H1 (cell line): ENCODE measurements around the gene MYOM1. TPM values are rescaled to one million over a fixed set of nuclear protein-coding genes. Genes with fewer than 3 reads are reported as not detected.
A peak's percentile ranks its signal among the peaks of the same experiment; 100 is the strongest.

Experiments used
- CTCF ChIA-PET: fragments of 300-600 bp; sonication (Branson Sonifier 250); formaldehyde crosslinking; loops from one replicate; lab custom pipeline; 2021; ENCODE audit not compliant: partially characterized antibody; lab: Charles Lee
- POLR2A ChIA-PET: fragments of 300-600 bp; sonication (Branson Sonifier 250); formaldehyde crosslinking; loops from one replicate; lab custom pipeline; 2021; ENCODE audit warnings: inconsistent platforms; ENCODE audit not compliant: partially characterized antibody; lab: Charles Lee
- DNase-seq, 2 experiments: peaks; one replicate each; pipeline versions ENCODE4 v3.0.0 to v3.0.0-alpha.2; 2010 to 2022; ENCODE audit warnings: low spot score in 2 of 2, low read depth in 1 of 2, mixed read lengths in 1 of 2
- FAIRE-seq: peaks from 2 replicates; lab custom pipeline; 2011; peaks lifted over from hg19 to GRCh38; lab: Jason Lieb, UNC
- H2AFZ ChIP-seq: 2 replicates; pipeline ENCODE4 v1.8.1; 2012; ENCODE audit warnings: low read length, inconsistent platforms
- H2AK5ac ChIP-seq: 2 replicates; pipeline ENCODE4 v1.6.1; 2013; ENCODE audit warnings: low read depth, low read length
- H2BK120ac ChIP-seq: replicated peaks from 2 replicates; pipeline ENCODE3; 2013; ENCODE audit warnings: low read depth, low read length, inconsistent platforms
- H2BK12ac ChIP-seq: 2 replicates; pipeline ENCODE4 v1.6.1; 2013; ENCODE audit warnings: low read depth, low read length
- H2BK15ac ChIP-seq: 2 replicates; pipeline ENCODE4 v1.6.1; 2013; ENCODE audit warnings: low read length
- H2BK20ac ChIP-seq: 2 replicates; pipeline ENCODE4 v1.6.1; 2013; ENCODE audit warnings: low read length
- H2BK5ac ChIP-seq: 2 replicates; pipeline ENCODE4 v1.6.1; 2013; ENCODE audit warnings: low read depth, low read length
- H3K14ac ChIP-seq: 2 replicates; pipeline ENCODE4 v1.6.1; 2013; ENCODE audit warnings: inconsistent platforms; ENCODE audit not compliant: insufficient read length
- H3K18ac ChIP-seq: 2 replicates; pipeline ENCODE4 v1.6.1; 2013; ENCODE audit warnings: low read length; ENCODE audit errors: extremely low read depth
- H3K23ac ChIP-seq: 2 replicates; pipeline ENCODE4 v1.6.1; 2013; ENCODE audit warnings: inconsistent platforms; ENCODE audit not compliant: insufficient read length
- H3K23me2 ChIP-seq: 2 replicates; pipeline ENCODE4 v1.6.1; 2013; ENCODE audit warnings: low read depth, low read length
- H3K27ac ChIP-seq: 2 replicates; pipeline ENCODE4 v1.6.1; 2011; ENCODE audit warnings: low read depth, low read length, inconsistent platforms
- H3K27me3 ChIP-seq, 4 experiments: replicated peaks in 1 of 4; 1 replicate in 1 of 4; 2 replicates in 3 of 4; pipeline versions ENCODE4 v1.6.1 to v1.8.1; 2011 to 2013; ENCODE audit warnings: low read length in 3 of 4, mild to moderate bottlenecking in 3 of 4, inconsistent platforms in 2 of 4, mixed read lengths in 2 of 4, moderate library complexity in 1 of 4; ENCODE audit not compliant: control insufficient read depth in 3 of 4, insufficient read depth in 3 of 4; ENCODE audit errors: extremely low read depth in 1 of 4
- H3K36me3 ChIP-seq, 4 experiments: 2 replicates each; pipeline versions ENCODE4 v1.6.1 to v1.8.1; 2011 to 2013; ENCODE audit warnings: mild to moderate bottlenecking in 4 of 4, low read length in 3 of 4, moderate library complexity in 2 of 4, control low read depth in 1 of 4, inconsistent platforms in 1 of 4; ENCODE audit not compliant: insufficient read depth in 4 of 4, control insufficient read depth in 2 of 4
- H3K4ac ChIP-seq: replicated peaks from 2 replicates; pipeline ENCODE3; 2013; ENCODE audit warnings: low read length, low read depth, mixed read lengths, inconsistent platforms; ENCODE audit not compliant: insufficient read length
- H3K4me1 ChIP-seq, 4 experiments: replicated peaks in 1 of 4; 1 replicate in 1 of 4; 2 replicates in 3 of 4; pipeline versions ENCODE4 v1.6.1 to v1.8.1; 2011 to 2013; ENCODE audit warnings: low read length in 3 of 4, inconsistent platforms in 2 of 4, mixed read lengths in 1 of 4; ENCODE audit not compliant: insufficient read depth in 4 of 4, control insufficient read depth in 3 of 4
- H3K4me2 ChIP-seq, 2 experiments: 2 replicates each; pipeline versions ENCODE4 v1.6.1 to v1.8.1; 2011 to 2013; ENCODE audit warnings: low read depth in 2 of 2, low read length in 2 of 2, control low read depth in 1 of 2, inconsistent platforms in 1 of 2, mild to moderate bottlenecking in 1 of 2; ENCODE audit not compliant: insufficient read depth in 1 of 2
- H3K4me3 ChIP-seq, 4 experiments: fragments of 200-600, 300-600 bp in 1 of 4; sonication (generic), shearing (Covaris generic), sonication (Bioruptor Twin) in 1 of 4; 2 replicates each; pipeline versions ENCODE4 v1.5.1 to v1.8.1; 2011 to 2016; ENCODE audit warnings: low read length in 4 of 4, low read depth in 3 of 4, control low read depth in 2 of 4, inconsistent platforms in 2 of 4, mild to moderate bottlenecking in 2 of 4, mixed read lengths in 1 of 4, moderate library complexity in 1 of 4; ENCODE audit not compliant: insufficient read depth in 2 of 4; ENCODE audit errors: extremely low read depth in 1 of 4
- H3K56ac ChIP-seq: replicated peaks from 2 replicates; pipeline ENCODE3; 2013; ENCODE audit warnings: low read depth, mild to moderate bottlenecking, mixed read lengths, low read length, inconsistent platforms; ENCODE audit not compliant: insufficient read length
- H3K79me1 ChIP-seq: 2 replicates; pipeline ENCODE4 v1.6.1; 2013; ENCODE audit warnings: low read depth, low read length, control low read depth
- H3K79me2 ChIP-seq, 2 experiments: 2 replicates each; pipeline versions ENCODE4 v1.6.1 to v1.8.1; 2012 to 2013; ENCODE audit warnings: low read length in 2 of 2, mild to moderate bottlenecking in 2 of 2, inconsistent platforms in 1 of 2; ENCODE audit not compliant: insufficient read depth in 2 of 2, control insufficient read depth in 1 of 2
- H3K9ac ChIP-seq, 4 experiments: replicated peaks in 1 of 4; 1 replicate in 1 of 4; 2 replicates in 3 of 4; pipeline versions ENCODE4 v1.6.1 to v1.8.1; 2011 to 2013; ENCODE audit warnings: low read depth in 3 of 4, low read length in 3 of 4, control low read depth in 2 of 4, mild to moderate bottlenecking in 2 of 4, moderate library complexity in 2 of 4, inconsistent platforms in 1 of 4; ENCODE audit errors: extremely low read depth in 1 of 4
- H3K9me3 ChIP-seq, 2 experiments: 2 replicates each; pipeline versions ENCODE4 v1.6.1 to v1.8.1; 2012 to 2013; ENCODE audit warnings: mild to moderate bottlenecking in 2 of 2, moderate library complexity in 2 of 2, control low read depth in 1 of 2, inconsistent platforms in 1 of 2, low read depth in 1 of 2, low read length in 1 of 2, mixed read lengths in 1 of 2; ENCODE audit not compliant: insufficient read depth in 2 of 2
- H4K20me1 ChIP-seq, 2 experiments: replicated peaks in 1 of 2; 2 replicates each; pipeline versions ENCODE3 to v1.8.1; 2011 to 2013; ENCODE audit warnings: inconsistent platforms in 2 of 2, low read length in 2 of 2, mild to moderate bottlenecking in 1 of 2; ENCODE audit not compliant: insufficient read depth in 2 of 2, control insufficient read depth in 1 of 2
- H4K5ac ChIP-seq: 2 replicates; pipeline ENCODE4 v1.6.1; 2013; ENCODE audit warnings: low read length, low read depth, mixed read lengths, inconsistent platforms; ENCODE audit not compliant: insufficient read length
- H4K8ac ChIP-seq: 2 replicates; pipeline ENCODE4 v1.8.0; 2013; ENCODE audit warnings: mild to moderate bottlenecking, moderate library complexity, low read length, inconsistent platforms; ENCODE audit not compliant: insufficient read depth; ENCODE audit errors: extremely low read depth
- H4K91ac ChIP-seq: replicated peaks from 2 replicates; pipeline ENCODE3; 2013; ENCODE audit warnings: low read length, mixed read lengths, inconsistent platforms; ENCODE audit not compliant: insufficient read length
- ATF2 ChIP-seq: IDR thresholded peaks from 2 replicates; pipeline ENCODE4 v1.6.1; 2012; ENCODE audit warnings: low read length, inconsistent platforms
- CBX8 ChIP-seq: fragments of 300-800, 300-1000 bp; sonication (generic); IDR thresholded peaks from 2 replicates; pipeline ENCODE4 v1.7.1; 2016; ENCODE audit warnings: low read depth, low read length, borderline replicate concordance
- CHD1 ChIP-seq: IDR thresholded peaks from 2 replicates; pipeline ENCODE4 v1.6.1; 2012; ENCODE audit warnings: low read depth, low read length, improper control_type of control experiment
- RAD21 ChIP-seq, 2 experiments: IDR thresholded peaks in 1 of 2; conservative IDR thresholded peaks in 1 of 2; 2 replicates each; pipeline ENCODE4 v1.6.1; 2011; ENCODE audit warnings: low read depth in 2 of 2, low read length in 2 of 2, improper control_type of control experiment in 1 of 2, inconsistent platforms in 1 of 2, mild to moderate bottlenecking in 1 of 2, moderate library complexity in 1 of 2
- RBBP5 ChIP-seq: IDR thresholded peaks from 2 replicates; pipeline ENCODE4 v1.7.1; 2012; ENCODE audit warnings: low read depth, mild to moderate bottlenecking, inconsistent platforms, low read length, moderate library complexity, borderline replicate concordance
- SIN3A ChIP-seq, 2 experiments: IDR thresholded peaks in 1 of 2; conservative IDR thresholded peaks in 1 of 2; 2 replicates each; pipeline ENCODE4 v1.6.1; 2011 to 2012; ENCODE audit warnings: low read length in 2 of 2, improper control_type of control experiment in 1 of 2, low read depth in 1 of 2, mild to moderate bottlenecking in 1 of 2
- TAF1 ChIP-seq: IDR thresholded peaks from 2 replicates; pipeline ENCODE4 v1.6.1; 2011; ENCODE audit warnings: mild to moderate bottlenecking, low read depth, low read length
- USF2 ChIP-seq: IDR thresholded peaks from 2 replicates; pipeline ENCODE4 v1.6.1; 2011; ENCODE audit warnings: low read length, improper control_type of control experiment
- WGBS, 2 experiments: shearing (Covaris generic) in 1 of 2; methylation state at CpG; one replicate each; pipeline versions ENCODE4 v1.1.6 to v1.1.7; 2013 to 2015; ENCODE audit warnings: low lambda C conversion rate in 2 of 2, mixed read lengths in 2 of 2, inconsistent platforms in 1 of 2, low coverage in 1 of 2, missing lambda C conversion rate in 1 of 2; ENCODE audit not compliant: insufficient replicate concordance in 2 of 2, insufficient coverage in 1 of 2, insufficient read length in 1 of 2; ENCODE audit errors: extremely low coverage in 1 of 2, missing lambda C conversion rate in 1 of 2; 5-methylcytosine and 5-hydroxymethylcytosine counted together
- polyA plus RNA-seq, 7 experiments: library from polyadenylated mRNA; depleted of rRNA in 3 of 7; stranded (reverse) in 5 of 7; unstranded in 2 of 7; fragments of >200 nt in 5 of 7; fragments of 200-250 nt in 2 of 7; gene quantifications; 1 replicate in 5 of 7; 2 replicates in 1 of 7; 4 replicates in 1 of 7; pipeline versions ENCODE4 v1.2.1 to v1.2.3, GENCODE V29; 2011 to 2013; ENCODE audit warnings: missing spikeins in 2 of 7, mixed read lengths in 2 of 7
- total RNA-seq: library from RNA; stranded (reverse); fragmentation: NEBNext Ultra II Directional; extraction: Animal tissue kit (Norgen Biotek cat#: 25700); gene quantifications from 2 replicates; pipeline ENCODE4 v1.2.1, GENCODE V29; 2021

Gene MYOM1
- total and polyA plus RNA-seq, 2 of the 8 experiments (the other 6 are each of a cell fraction or from before 2014, with no cell fraction given): 0.06 to 0.32 TPM

- no peak for FAIRE-seq
- CTCF ChIA-PET: interaction anchor here (0.9 to 2.4 kb wide), 5 partner anchors 9 to 190 kb away, joined by 3 to 14 read pairs (median 4); no protein-coding TSS in a partner anchor
- TF ChIP-seq CBX8 (no peak), SIN3A (conservative IDR thresholded peaks at IDR 0.05 in 1 of 2, IDR thresholded peaks at IDR 0.05 in 1 of 2; ENCODE audit: low read depth in 1 of 2, low read length in 2 of 2) (no peak), USF2 (no peak), TAF1 (no peak), ATF2 (no peak), RAD21 (IDR thresholded peaks at IDR 0.05 in 1 of 2, conservative IDR thresholded peaks at IDR 0.05 in 1 of 2; ENCODE audit: low read depth in 2 of 2, low read length in 2 of 2) (no peak), CHD1 (no peak), RBBP5 (no peak)
These were observed 81.3 kb downstream of the MYOM1 start for GRCh38 chr18:3138274-3138975.

More at GRCh38 chr18:3138274-3138975, 81.3 kb downstream of the MYOM1 start:
- WGBS, 2 experiments: 85% methylated on average over 11 of the region's 11 CpGs; no CpG with 5 or more reads in 1 of the 2 experiments
- H2AFZ ChIP-seq: 0 out of 2 replicates have a peak overlapping the region, but pooled peaks have one; percentile 52
- H3K79me2 ChIP-seq: no peaks in the 10 kb centered on the region
- no peaks in the 10 kb centered on the region for H3K23me2 ChIP-seq
- H3K36me3 ChIP-seq: no peaks in the 10 kb centered on the region
- H3K9ac ChIP-seq: no peak overlapping the region
- no peaks in the 10 kb centered on the region for H3K79me1 ChIP-seq
- no peak overlapping the region for H3K23ac ChIP-seq
- H2BK120ac ChIP-seq: no peak overlapping the region
- no peak overlapping the region for H3K4me2 ChIP-seq
- H3K4ac ChIP-seq: no peak overlapping the region
- H2BK5ac ChIP-seq: no peak overlapping the region
- H2BK12ac ChIP-seq: no peak overlapping the region
- no peak overlapping the region for H3K14ac ChIP-seq
- no peak overlapping the region for H3K18ac ChIP-seq
- POLR2A ChIA-PET: interaction anchor here (0.9 kb wide), 1 partner anchor 16 kb away, joined by 3 read pairs; no protein-coding TSS in a partner anchor
- no peaks in the 10 kb centered on the region for H3K27me3 ChIP-seq
- DNase-seq: no peak
- no peak overlapping the region for H2BK20ac ChIP-seq
- H4K5ac ChIP-seq: no peak overlapping the region
- no peak overlapping the region for H3K4me3 ChIP-seq
- H4K8ac ChIP-seq: no peak overlapping the region
- no peak overlapping the region for H3K27ac ChIP-seq
- H4K20me1 ChIP-seq: no peaks in the 10 kb centered on the region
- no peak overlapping the region for H4K91ac ChIP-seq
- H3K56ac ChIP-seq: no peak overlapping the region
- no peak overlapping the region for H2BK15ac ChIP-seq
- H3K4me1 ChIP-seq: no peaks in the 10 kb centered on the region
- 0 out of 4 replicates have a peak, but pooled peaks cover 0 to 4% of the 10 kb centered on the region in 2 experiments for H3K9me3 ChIP-seq
- no peak overlapping the region for H2AK5ac ChIP-seq
